Brain pericyte (primary cell): ENCODE data around the gene GPR155.

Experiments
- DNase-seq: peaks from one replicate; pipeline ENCODE4 v3.0.0-alpha.2; 2012; ENCODE audit warnings: low read depth, low spot score

GPR155 gene, protein sequence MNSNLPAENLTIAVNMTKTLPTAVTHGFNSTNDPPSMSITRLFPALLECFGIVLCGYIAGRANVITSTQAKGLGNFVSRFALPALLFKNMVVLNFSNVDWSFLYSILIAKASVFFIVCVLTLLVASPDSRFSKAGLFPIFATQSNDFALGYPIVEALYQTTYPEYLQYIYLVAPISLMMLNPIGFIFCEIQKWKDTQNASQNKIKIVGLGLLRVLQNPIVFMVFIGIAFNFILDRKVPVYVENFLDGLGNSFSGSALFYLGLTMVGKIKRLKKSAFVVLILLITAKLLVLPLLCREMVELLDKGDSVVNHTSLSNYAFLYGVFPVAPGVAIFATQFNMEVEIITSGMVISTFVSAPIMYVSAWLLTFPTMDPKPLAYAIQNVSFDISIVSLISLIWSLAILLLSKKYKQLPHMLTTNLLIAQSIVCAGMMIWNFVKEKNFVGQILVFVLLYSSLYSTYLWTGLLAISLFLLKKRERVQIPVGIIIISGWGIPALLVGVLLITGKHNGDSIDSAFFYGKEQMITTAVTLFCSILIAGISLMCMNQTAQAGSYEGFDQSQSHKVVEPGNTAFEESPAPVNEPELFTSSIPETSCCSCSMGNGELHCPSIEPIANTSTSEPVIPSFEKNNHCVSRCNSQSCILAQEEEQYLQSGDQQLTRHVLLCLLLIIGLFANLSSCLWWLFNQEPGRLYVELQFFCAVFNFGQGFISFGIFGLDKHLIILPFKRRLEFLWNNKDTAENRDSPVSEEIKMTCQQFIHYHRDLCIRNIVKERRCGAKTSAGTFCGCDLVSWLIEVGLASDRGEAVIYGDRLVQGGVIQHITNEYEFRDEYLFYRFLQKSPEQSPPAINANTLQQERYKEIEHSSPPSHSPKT

DNA sequence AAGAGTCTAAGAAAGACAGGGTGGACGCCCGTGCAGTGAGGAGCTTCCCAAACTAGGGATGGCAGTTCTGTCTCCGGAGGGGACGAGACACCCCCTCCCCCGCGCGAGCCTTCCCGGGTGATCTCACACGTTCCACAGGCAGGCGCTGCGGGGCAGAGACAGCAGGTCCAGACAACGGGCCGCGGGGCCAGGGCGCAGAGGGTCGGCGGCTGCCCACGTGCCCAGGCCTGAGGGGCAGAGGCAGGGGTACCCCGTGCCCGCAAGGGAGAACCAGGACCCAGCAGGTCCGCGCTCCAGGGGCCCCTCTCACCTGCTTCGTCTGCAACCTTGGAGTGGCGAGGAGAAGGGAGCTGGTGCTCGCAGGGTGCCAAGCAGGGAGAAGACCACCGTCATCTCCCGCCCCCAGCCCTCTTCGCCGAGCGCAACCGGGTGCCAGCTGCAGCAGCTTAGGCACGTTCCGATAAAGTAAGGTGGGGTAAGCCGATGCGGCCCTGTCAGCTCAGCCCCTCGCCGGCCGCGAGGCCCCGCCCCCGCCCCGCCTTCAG lies at the start of gene GPR155:
TSS of gene GPR155 (minus strand) at position 467 of the 545 bp plus-strand sequence. CDS start 5,073 bp downstream, outside the sequence.
- DNase-seq, result no peak

DNA sequence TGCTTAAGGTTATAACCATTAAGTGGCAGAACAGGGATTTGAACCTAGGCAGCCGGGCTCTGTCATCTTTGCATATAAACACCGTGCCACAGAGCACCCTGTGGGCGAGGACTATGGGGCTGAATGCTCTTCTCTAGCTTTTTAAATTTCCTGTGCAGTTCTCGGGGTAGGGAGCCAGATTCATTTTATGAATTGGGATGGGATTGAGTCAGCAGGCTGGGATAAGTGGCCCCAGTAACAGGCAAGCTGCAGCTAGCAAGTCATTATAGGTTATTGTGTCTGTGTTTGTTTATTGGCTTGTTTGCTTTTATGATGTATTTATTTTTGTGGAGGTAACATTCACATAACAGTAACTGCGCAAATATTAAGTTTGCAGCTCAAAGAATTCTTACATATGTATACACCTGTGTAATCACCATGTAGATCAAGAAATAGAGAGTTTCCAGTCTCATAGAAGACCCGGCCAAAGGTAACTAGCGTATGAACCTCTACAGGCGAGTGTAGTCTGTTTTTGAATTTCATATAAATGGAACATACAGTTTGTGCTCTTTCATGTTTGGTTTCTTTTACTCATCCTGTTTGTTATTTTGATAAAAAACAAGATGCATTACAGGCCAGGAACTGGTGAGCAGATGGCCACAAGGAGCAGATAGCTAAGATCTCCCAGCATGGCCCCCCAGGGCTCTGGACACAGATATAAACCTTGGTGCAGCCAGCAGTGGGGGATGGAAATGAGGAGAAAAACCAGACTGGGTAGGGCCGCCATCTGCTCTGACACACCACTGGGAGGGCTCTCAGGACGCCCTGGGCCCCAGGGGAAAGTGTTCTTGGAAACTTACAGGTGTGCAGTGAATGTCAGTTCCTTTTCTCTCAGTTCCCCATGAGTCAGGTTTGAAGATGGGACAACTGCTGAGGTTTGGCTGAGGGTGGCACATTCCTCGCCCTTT lies 49.2 kb upstream of the GPR155 start:
- no peak for DNase-seq

DNA sequence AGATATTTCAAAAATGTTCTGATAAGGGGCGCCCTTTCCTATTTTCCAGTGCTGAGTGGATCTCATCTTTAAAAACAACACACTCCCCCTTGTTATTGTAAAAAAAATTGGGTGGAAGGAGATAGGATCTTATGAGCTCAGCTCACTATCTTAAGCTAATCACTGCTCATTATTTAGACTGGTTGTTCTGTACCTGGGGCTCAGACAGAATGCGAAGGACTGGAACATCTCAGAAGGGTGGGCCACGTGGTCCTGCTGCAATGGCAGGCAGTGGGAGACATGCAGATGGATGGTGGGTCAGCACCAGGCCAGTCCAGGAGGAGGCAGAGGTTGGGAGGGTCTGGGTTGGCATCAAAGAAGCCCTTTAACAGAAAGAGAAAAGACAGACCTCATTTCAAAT lies 48.3 kb upstream of the GPR155 start:
- no peak for DNase-seq

DNA sequence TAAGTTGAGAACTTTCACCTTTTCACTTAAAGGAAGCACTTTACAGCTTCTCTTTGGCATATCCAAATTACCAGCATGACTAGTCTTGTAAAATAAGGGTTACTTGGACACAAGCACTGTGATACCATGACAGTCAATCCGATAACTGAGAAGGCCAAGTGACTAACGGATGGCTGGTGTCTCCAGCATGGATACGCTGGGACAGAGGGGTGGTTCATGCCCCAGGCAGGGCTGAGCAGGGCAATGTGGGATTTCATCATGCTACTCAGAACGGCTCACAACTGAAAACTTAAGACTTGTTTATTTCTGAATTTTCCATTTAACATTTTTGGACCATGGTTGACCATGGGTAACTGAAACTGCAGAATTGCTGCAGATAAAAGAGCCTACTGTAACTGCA lies 43.1 kb upstream of the GPR155 start:
- no peak for DNase-seq

DNA sequence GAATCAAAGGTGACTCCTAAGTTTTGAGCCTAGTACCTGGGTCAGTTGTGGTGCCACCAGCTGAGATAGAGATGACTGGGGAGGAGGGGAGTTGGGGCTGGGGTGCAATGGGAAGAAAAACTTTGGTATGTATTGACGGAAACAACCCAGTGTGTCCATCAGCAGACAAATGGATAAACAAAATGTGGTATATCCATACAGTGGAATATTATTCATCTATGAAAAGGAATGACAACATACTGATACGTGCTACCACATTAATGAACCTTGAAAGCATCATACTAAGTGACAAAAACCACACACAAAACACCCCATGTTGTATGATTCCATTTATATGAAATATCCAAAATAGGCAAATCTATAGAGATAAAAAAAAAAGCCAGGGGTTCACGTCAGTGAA lies 41.1 kb upstream of the GPR155 start:
- DNase-seq, result no peak

DNA sequence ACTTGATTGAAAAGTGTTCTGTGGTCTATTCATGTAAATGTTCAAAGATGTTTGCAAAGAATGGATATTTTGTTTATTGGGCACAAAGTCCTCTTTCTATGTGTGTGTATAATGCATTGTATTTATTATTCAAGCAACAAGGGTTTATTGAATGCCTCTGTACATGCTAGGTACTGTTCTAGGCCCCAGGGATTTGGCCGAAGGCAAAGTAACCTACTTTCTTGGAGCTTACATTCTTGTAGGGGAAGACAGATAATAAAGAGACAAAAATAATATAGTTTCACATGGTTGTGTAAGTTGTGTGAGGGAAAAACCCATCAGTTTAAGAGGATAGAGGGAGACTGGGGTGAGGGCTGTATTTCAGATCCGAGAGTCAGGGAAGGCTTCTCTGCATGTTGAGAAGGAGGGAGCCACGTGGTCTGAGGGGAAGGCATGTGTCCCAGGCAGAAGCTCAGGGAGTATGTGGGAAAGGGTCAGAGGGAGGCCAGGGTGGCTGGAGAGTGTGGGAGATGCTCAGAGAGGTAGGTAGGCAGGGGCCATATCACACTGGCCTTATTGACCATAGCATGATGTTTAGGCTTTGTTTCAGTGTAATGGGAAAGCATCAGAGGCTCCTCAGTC lies 40.4 kb upstream of the GPR155 start:
- DNase-seq, result no peak

DNA sequence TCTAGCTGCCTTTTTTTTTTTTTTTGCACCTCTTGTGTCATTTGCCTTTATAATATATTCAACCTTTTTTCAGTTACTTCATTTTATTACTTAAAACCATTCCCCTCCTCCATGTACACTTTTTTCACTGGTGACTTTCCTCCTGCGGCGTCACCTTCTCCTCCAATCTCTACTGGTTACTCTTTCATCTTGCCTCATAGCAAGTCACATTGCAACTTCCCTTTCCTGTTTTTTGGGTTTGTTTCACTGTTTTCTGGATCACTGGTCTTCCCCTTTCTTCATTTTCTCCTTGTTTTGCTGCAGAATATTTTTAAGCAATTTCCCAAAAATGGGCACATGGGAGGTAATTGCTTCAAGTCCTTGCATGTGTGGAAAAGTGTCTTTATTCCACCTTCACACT lies 37.7 kb upstream of the GPR155 start:
- no peak for DNase-seq

DNA sequence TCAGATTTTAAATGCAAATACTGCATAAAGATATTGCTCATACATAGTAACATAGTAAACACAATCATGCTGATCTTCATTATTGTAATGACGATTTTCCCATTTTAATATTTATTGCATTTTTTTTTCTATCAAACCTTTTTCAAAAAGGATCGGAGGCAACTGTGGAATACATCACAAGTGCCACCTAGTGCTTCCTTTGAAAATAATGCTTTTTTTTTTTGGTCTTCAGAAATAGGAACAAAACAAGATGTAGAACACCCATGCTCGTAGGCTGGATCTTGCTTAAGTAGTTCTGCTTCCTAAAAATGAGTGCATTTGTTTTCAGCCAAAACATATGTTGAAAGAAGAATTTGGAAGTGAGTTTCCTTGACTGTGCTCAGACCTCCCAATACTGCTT lies 35.7 kb upstream of the GPR155 start:
- no peak for DNase-seq

DNA sequence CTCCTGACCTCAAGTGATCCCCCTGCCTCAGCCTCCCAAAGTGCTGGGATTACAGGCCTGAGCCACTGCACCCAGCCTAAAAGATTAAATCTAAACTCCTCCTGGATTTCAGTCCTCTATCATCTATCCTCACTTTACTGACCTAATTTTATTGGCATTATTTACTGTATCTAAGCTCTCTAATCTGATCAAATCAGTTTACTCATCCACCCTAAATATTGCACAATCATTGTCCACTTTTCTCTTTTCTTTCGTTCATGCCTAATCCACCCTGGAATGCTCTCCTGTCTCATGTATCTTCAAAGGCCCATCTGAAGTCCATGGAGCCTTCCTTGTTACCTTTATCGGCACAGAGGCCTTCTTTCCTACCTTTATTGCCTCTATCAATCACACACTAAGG lies 31.6 kb upstream of the GPR155 start:
- no peak for DNase-seq

DNA sequence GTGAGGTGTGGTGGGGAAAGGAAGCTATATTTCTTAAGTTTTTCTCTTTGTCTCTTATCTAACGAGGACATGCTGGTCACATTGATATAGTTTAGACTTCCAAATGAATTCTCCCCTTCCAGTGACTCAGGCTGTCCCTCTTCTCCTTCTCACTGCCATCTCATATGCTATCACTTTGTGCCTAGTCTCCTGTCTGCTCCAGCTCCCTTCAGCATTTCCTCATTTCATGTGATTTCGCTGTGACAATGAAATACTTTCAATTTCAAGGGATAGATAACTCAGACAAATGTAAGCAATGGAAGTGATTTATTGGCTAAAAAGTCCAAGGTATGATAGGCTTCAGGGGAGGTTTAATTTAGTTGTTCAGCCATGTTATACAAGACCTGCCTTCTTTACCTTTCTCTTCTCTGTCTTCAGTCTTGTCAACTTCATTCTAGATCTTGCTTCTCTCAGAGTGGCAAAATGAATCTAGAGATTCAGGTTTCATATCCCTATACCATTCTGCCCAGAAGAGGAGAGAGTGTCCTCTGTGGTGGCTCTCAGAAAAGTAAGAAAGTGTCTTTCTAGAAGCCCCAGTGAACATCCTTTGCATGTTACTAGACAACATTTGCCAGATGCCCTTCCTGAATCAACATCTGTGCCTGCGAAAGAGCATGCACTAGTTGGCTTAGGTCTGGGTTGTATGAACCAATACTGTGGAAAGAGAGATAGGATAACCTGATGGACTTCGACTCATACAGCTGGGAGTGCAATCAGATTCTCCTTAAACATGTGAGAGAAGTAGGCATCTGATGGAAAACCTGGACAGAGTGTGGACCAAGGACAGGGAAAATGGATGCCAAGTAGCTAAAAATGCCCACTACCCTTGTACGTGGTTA lies 29.9 kb upstream of the GPR155 start:
- no peak for DNase-seq

DNA sequence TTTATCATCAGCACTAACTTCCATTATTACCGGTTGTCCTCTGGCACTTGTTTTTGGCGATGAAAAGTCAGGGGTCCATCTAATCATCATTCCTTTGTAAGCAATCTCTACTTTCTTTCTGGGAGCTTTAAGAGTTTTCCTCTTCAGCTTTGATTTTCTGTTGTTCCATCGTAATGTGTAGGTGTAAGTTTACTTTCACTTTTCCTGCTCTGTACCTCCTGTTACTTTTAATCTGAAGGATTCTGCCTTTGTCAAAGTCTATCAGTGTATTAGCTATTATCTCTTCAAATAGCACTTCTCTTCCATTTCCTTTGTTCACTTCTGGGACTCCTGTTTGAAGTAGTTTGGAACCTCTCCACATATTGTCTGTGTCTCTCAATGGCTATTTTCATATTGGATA lies 25.5 kb upstream of the GPR155 start:
- DNase-seq, result no peak

DNA sequence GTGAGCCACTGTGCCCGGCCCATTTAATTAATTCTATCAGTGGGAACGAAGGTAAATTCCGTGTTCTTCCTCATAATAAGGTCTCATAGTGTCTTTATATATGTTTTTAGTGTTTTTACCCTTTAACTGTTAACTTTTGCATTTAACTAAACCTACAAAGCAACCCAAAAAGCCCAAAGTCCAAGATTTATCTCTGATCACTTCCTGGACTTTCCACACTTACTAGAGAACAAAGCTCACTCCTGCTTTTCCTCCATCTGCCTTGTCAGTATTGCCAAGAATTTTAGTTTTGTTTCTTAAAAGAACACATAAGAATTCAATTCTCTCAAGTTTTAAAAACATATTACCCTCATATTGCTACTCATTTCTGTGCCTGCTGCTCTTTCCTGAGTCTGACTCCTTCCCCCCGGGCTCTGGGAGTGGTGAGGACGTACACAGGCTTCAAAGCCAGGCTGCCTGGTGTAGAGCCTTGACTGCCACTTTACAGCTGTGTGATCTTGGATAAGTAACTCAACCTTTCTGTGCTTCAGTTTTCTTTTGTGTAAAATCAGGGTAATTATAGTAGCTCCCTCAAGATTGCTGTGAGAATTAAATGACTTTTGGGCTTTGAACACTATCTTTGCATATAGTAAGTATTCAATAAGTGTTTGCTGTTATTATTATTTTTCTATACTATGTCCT lies 24.9 kb upstream of the GPR155 start:
- no peak for DNase-seq

DNA sequence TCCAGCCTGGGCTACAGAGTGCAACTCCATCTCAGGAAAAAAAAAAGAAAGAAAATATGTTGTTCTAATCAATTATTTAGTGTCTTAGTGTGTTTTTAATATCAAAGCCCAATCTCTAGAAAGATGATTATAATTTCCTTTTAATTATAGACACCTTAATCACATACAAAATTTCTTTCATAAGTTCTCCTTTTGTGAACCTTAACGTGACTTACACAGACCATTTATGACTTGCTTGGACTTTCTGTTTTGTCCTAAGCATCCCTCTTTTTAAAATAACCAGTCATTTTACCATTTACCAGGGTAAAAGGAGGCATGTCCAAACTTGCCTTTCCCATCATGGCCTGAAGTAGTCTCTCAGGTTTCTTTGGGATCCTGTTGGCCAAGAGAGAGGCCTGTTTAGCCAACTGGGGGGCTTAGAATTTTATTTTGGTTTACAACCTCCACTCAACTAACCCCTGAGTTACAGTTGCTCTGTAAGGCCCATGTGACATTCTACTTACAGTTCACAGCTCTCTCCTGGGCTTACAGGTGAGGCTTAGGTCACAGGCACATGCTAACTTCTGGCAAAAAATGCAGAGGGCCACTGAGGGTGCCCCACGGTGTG lies 23.9 kb upstream of the GPR155 start:
- DNase-seq, result no peak

DNA sequence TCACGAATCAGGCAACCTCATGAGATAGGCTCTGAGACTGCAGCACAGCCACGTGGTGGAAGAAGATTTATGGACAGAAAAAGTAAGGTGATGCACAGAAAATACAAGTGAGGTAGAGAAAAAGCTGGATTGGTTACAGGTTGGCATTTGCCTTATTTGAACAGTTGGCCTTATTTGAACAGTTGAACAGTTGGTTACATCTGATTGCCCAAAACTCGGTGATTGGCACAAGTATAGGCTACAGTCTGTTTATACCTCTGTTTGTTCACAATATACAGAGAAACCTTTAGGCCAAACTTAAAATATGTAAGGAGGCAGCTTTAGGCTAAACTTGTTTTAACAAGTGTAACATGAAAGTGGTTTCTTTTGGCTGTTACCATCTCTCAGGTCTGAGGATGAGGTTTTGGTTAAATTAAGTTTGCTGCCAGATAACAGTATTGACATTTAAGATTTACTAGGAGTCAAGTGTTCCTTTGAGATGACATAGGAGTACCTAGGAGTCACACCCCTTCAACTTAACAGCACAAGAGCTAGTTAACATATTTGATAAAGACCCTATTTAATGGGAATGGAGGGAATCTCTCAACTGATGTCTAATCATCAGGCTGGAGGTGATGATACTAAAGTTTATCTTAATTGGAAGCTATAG lies 16.5 kb upstream of the GPR155 start:
- DNase-seq, result no peak

DNA sequence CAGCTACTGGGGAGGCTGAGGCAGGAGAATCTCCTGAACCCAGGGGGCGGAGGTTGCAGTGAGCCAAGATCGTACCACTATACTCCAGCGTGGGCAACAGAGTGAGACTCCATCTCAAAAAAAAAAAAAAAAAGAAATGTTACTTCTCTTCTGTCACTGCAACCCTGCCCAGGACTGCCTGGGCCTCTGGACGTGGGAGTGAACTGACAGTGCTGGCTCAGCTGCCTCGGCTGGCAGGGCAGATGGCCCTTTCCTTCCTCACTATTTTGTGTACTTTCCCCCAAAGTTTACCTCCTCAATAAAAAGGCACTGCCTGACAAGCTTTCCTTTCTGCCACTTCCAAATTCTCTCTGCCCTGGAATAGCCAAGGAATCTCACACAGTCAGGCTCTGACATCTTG lies 12.5 kb upstream of the GPR155 start:
- DNase-seq, result no peak

DNA sequence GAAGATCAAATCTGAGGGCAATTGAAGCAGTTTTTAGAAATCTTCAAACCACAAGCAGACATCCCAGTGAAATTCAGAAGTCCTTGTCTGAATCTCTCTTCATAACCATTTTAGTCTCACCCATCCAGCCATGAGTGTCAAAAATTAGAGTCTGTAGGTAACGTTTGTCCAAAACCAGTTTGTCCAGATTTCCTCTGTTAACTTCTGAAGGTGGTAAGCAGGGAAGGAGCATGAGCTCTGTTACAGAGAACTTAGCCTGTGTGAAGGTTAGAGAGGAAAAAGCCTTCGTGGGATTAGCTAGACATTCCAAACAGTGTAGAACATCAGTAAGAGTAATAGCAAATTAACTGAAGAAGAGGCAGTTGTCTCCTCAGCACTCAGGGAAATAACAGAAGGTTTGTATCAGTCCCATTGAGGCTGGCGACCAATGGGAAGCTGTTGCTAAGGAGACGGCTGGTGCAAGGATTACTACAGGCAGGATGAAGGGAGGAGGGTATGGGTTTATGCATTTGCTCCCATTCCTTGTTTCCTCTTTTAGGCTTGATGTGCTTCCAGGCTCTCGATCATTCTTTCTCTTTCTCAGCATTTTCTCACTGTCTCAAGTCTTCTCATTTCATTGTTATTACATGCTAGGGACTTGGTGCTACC lies 8.7 kb upstream of the GPR155 start:
- DNase-seq, result no peak

DNA sequence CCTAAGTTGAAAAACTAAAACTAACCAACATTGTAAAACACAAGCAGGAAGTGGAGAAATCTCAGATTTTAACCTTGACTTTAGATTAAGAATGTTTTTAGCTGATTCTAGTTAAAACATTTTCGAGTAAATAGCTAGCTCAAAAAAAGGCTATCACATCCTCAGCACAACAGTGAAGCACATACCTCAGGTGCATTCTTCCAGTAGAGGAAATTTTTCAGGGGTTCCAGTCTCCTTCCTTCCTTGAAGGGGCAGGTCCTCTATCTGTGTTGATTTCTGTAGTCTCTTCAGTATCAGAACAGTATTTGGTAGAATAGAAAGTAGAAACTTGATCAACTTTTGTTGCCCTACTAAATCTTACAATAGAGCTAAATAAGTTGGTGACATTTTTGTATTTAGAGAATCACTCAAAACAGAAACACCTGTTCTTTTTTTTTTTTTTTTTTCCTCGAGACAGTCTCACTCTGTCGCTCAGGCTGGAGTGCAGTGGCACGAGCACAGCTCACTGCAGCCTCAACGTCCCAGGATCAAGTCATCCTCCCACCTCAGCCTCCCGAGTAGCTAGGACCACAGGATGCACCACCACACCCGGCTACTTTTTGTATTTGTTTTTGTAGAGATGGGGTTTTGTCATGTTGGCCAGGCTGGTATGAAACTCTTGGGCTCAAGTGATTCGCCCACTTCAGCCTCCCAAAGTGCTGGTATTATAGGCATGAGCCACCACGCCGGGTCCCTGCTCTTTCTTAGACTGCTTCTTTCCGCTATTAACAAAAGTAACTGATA lies 6.9 kb upstream of the GPR155 start:
- no peak for DNase-seq
